ENCODE data around the gene RAB32. TPM values are rescaled to one million over a fixed set of nuclear protein-coding genes. Genes with fewer than 3 reads are reported as not detected.

RAB32 gene
- total RNA-seq, result 10 to 100 TPM; 19.8 to 20.5 TPM
- polyA plus RNA-seq (2013, experiment 1 of 2), result 32.7 TPM
- polyA plus RNA-seq (2013, experiment 2 of 2), result 30.3 TPM
- long read RNA-seq, experiment 1, transcript RAB32-201 (3 exons, 1,217 nt), result major isoform, 16 of 24 reads
- long read RNA-seq, experiment 1, partial matches to known transcripts, result 3 of 24 reads
- long read RNA-seq, experiment 1, other reads (novel, unspliced or antisense), result 5 of 24 reads
- long read RNA-seq, experiment 2, transcript RAB32-201 (3 exons, 1,217 nt), result major isoform, 27 of 29 reads
- long read RNA-seq, experiment 2, partial matches to known transcripts, result 0 of 29 reads
- long read RNA-seq, experiment 2, other reads (novel, unspliced or antisense), result 2 of 29 reads
- long read RNA-seq, experiment 3, transcript RAB32-201 (3 exons, 1,217 nt), result major isoform, 5 of 5 reads
- long read RNA-seq, experiment 3, partial matches to known transcripts, result 0 of 5 reads
- long read RNA-seq, experiment 3, other reads (novel, unspliced or antisense), result 0 of 5 reads
- long read RNA-seq, experiment 4, partial matches to known transcripts, result 0 of 1 reads
- long read RNA-seq, experiment 4, other reads (novel, unspliced or antisense), result 1 of 1 reads

GRCh38 chr6:146543211-146543939 lies at the start of gene RAB32:
Gene RAB32 (plus strand): TSS chr6:146543833. CDS start chr6:146543872, 39 bp downstream.
- Mint-ChIP-seq H3K27ac (peak within 1 kb of the TSS; percentile 96), H3K9me3 (no peaks in the 10 kb centered on the region), H3K4me3 (peak within 1 kb of the TSS; percentile 94), H3K27me3 (ENCODE audit: insufficient read depth) (no peaks in the 10 kb centered on the region), H3K4me1 (peaks cover 28% of the 10 kb centered on the region), H3K36me3 (ENCODE audit: low read depth) (peaks cover 4% of the 10 kb centered on the region)
- TF ChIP-seq CTCF (conservative IDR thresholded peaks at IDR 0.05), result peak; percentile 90
- Histone ChIP-seq H3K9me3 (ENCODE audit: control insufficient read depth, low read length) (no peaks in the 10 kb centered on the region), H3K9ac (ENCODE audit: extremely low read depth, low read length, poor library complexity, severe bottlenecking) (peak within 1 kb of the TSS; percentile 67), H3K4me1 (ENCODE audit: control insufficient read depth, insufficient read depth, low read length) (no peaks in the 10 kb centered on the region), H3K27me3 (ENCODE audit: control insufficient read depth, insufficient read depth, low read length, poor library complexity, severe bottlenecking) (no peaks in the 10 kb centered on the region), H3K4me3 (ENCODE audit: low read length) (peak within 1 kb of the TSS; percentile 93), H3K27ac (ENCODE audit: low read depth, low read length) (peak within 1 kb of the TSS; percentile 36), H3K36me3 (ENCODE audit: control insufficient read depth, insufficient read depth, low read length) (peaks cover 4% of the 10 kb centered on the region)
- DNase-seq, result peak; percentile 95
- WGBS, 2 experiments (ENCODE audit: insufficient coverage in 1 of 2, insufficient read length in 1 of 2), result 0 to 4% methylated on average over 5 to 86 of the region's 86 CpGs

GRCh38 chr6:146498309-146498708 lies 45.3 kb upstream of the RAB32 start:
- Histone ChIP-seq H3K27me3 (ENCODE audit: control insufficient read depth, insufficient read depth, low read length, poor library complexity, severe bottlenecking) (no peaks in the 10 kb centered on the region), H3K4me1 (ENCODE audit: control insufficient read depth, insufficient read depth, low read length) (peaks cover 3% of the 10 kb centered on the region), H3K9ac (ENCODE audit: extremely low read depth, low read length, poor library complexity, severe bottlenecking) (no peak overlapping the region), H3K27ac (ENCODE audit: low read depth, low read length) (no peak overlapping the region), H3K4me3 (ENCODE audit: low read length) (no peak overlapping the region), H3K36me3 (ENCODE audit: control insufficient read depth, insufficient read depth, low read length) (no peaks in the 10 kb centered on the region), H3K9me3 (ENCODE audit: control insufficient read depth, low read length) (peaks cover 11% of the 10 kb centered on the region)
- Mint-ChIP-seq H3K9me3 (peaks cover 10% of the 10 kb centered on the region), H3K4me1 (peaks cover 20% of the 10 kb centered on the region), H3K4me3 (no peak overlapping the region), H3K27ac (no peak overlapping the region), H3K27me3 (ENCODE audit: insufficient read depth) (no peaks in the 10 kb centered on the region), H3K36me3 (ENCODE audit: low read depth) (no peaks in the 10 kb centered on the region)
- WGBS, 2 experiments (ENCODE audit: insufficient coverage in 1 of 2, insufficient read length in 1 of 2), result 92 to 100% methylated on average over 2 to 4 of the region's 4 CpGs
- no peak for DNase-seq
- no peak for TF ChIP-seq CTCF (conservative IDR thresholded peaks at IDR 0.05)

GRCh38 chr6:146503096-146503495 lies 40.5 kb upstream of the RAB32 start:
- no peaks in the 10 kb centered on the region for H3K36me3 ChIP-seq (ENCODE audit: control insufficient read depth, insufficient read depth, low read length)
- no peak for TF ChIP-seq CTCF (conservative IDR thresholded peaks at IDR 0.05)
- Mint-ChIP-seq H3K36me3 (ENCODE audit: low read depth) (no peaks in the 10 kb centered on the region), H3K27me3 (ENCODE audit: insufficient read depth) (no peaks in the 10 kb centered on the region), H3K4me3 (no peak overlapping the region), H3K4me1 (peaks cover 20% of the 10 kb centered on the region), H3K27ac (no peak overlapping the region), H3K9me3 (peaks cover 10% of the 10 kb centered on the region)
- H3K4me3 ChIP-seq (ENCODE audit: low read length), result no peak overlapping the region
- no peak for DNase-seq
- peaks cover 11% of the 10 kb centered on the region for H3K9me3 ChIP-seq (ENCODE audit: control insufficient read depth, low read length)
- 100% methylated on average over 1 of the region's 1 CpG; no CpG with 5 or more reads in 1 of the 2 experiments for WGBS, 2 experiments (ENCODE audit: insufficient coverage in 1 of 2, insufficient read length in 1 of 2)
- H3K4me1 ChIP-seq (ENCODE audit: control insufficient read depth, insufficient read depth, low read length), result peaks cover 14% of the 10 kb centered on the region
- no peak overlapping the region for H3K9ac ChIP-seq (ENCODE audit: extremely low read depth, low read length, poor library complexity, severe bottlenecking)
- no peaks in the 10 kb centered on the region for H3K27me3 ChIP-seq (ENCODE audit: control insufficient read depth, insufficient read depth, low read length, poor library complexity, severe bottlenecking)
- no peak overlapping the region for H3K27ac ChIP-seq (ENCODE audit: low read depth, low read length)
